K562 (cell line): ENCODE results near the gene STK11. TPM values are rescaled to one million over a fixed set of nuclear protein-coding genes. Genes with fewer than 3 reads are reported as not detected.
A peak's percentile ranks its signal among the peaks of the same experiment; 100 is the strongest.

Experiments
- BRCA1 ChIP-seq, 2 experiments: fragments of 450-650 bp in 1 of 2; sonication (generic) in 1 of 2; formaldehyde crosslinking in 1 of 2; IDR thresholded peaks; 2 replicates each; pipeline versions ENCODE4 v1.5.0 to v1.6.1; 2017 to 2020; ENCODE audit warnings: mild to moderate bottlenecking in 1 of 2, missing genetic modification reagents in 1 of 2
- DNMT1 ChIP-seq: fragments of 450-650 bp; IDR thresholded peaks from 2 replicates; pipeline ENCODE4 v1.6.1; 2016; ENCODE audit warnings: antibody characterized with exemption, mild to moderate bottlenecking
- ID3 ChIP-seq, 2 experiments: fragments of 250-450 bp in 1 of 2; fragments of 450-650 bp in 1 of 2; sonication (Bioruptor Pico) in 1 of 2; IDR thresholded peaks; 2 replicates each; pipeline versions ENCODE4 v1.6.1 to v1.8.0; 2016 to 2021; ENCODE audit warnings: mild to moderate bottlenecking in 2 of 2, moderate library complexity in 2 of 2, missing compliant biosample characterization in 1 of 2, missing genetic modification characterization in 1 of 2
- KLF16 ChIP-seq: IDR thresholded peaks from 2 replicates; pipeline ENCODE4 v1.6.1; 2016; ENCODE audit warnings: antibody characterized with exemption
- MIER1 ChIP-seq: fragments of 450-650 bp; IDR thresholded peaks from 2 replicates; pipeline ENCODE4 v1.6.1; 2016; ENCODE audit warnings: antibody characterized with exemption, mild to moderate bottlenecking, low read depth
- MTA2 ChIP-seq: fragments of 450-650 bp; IDR thresholded peaks from 2 replicates; pipeline ENCODE4 v1.6.1; 2016; ENCODE audit warnings: low read depth
- NR1H2 ChIP-seq: sonication (generic); formaldehyde crosslinking; IDR thresholded peaks from 2 replicates; pipeline ENCODE4 v1.4.0; 2020; ENCODE audit warnings: mild to moderate bottlenecking, missing genetic modification reagents
- NR2C2 ChIP-seq, 2 experiments: fragments of 200-800 bp in 1 of 2; sonication (Bioruptor generic) in 1 of 2; sonication (generic) in 1 of 2; formaldehyde crosslinking in 1 of 2; IDR thresholded peaks; 2 replicates each; pipeline versions ENCODE4 v1.6.1 to v1.8.0; 2016 to 2022; ENCODE audit warnings: mild to moderate bottlenecking in 1 of 2, missing compliant biosample characterization in 1 of 2, missing genetic modification characterization in 1 of 2, missing genetic modification reagents in 1 of 2
- PATZ1 ChIP-seq: fragments of 250-450 bp; sonication (Bioruptor Pico); IDR thresholded peaks from 2 replicates; pipeline ENCODE4 v1.5.0; 2020; ENCODE audit warnings: mild to moderate bottlenecking, borderline replicate concordance
- PHF21A ChIP-seq: fragments of 450-650 bp; IDR thresholded peaks from 2 replicates; pipeline ENCODE4 v1.6.1; 2017; ENCODE audit warnings: low read depth, borderline replicate concordance
- PURB ChIP-seq: sonication (generic); formaldehyde crosslinking; IDR thresholded peaks from 2 replicates; pipeline ENCODE4 v1.9.0; 2021; ENCODE audit warnings: low read depth, mild to moderate bottlenecking, missing genetic modification reagents
- RAD51 ChIP-seq: fragments of 450-650 bp; IDR thresholded peaks from 2 replicates; pipeline ENCODE4 v1.7.1; 2016; ENCODE audit warnings: low read depth, mild to moderate bottlenecking, borderline replicate concordance
- RNF2 ChIP-seq: sonication (generic); IDR thresholded peaks from 2 replicates; pipeline ENCODE4 v1.6.1; 2016
- TCFL5 ChIP-seq: fragments of 250-450 bp; sonication (Bioruptor Pico); conservative IDR thresholded peaks from 2 replicates; pipeline ENCODE4 v1.6.1; 2021; ENCODE audit warnings: mild to moderate bottlenecking, moderate library complexity, matching md5 sums
- ZNF436 ChIP-seq: fragments of 250-450, 450-650 bp; sonication (Bioruptor Pico); formaldehyde crosslinking; IDR thresholded peaks from 2 replicates; pipeline ENCODE4 v1.7.0; 2020; ENCODE audit warnings: mild to moderate bottlenecking
- ZNF518B ChIP-seq: fragments of 250-450 bp; sonication (Bioruptor Pico); IDR thresholded peaks from 2 replicates; pipeline ENCODE4 v1.5.0; 2021; ENCODE audit warnings: mild to moderate bottlenecking, moderate library complexity
- ZNF77 ChIP-seq: fragments of 250-450 bp; sonication (Bioruptor Pico); IDR thresholded peaks from 2 replicates; pipeline ENCODE4 v1.5.0; 2020
- polyA plus RNA-seq, 8 experiments: library from polyadenylated mRNA; depleted of rRNA in 4 of 8; stranded (reverse) in 5 of 8; unstranded in 3 of 8; fragments of >200 nt; fragmentation: Nextera tagmentation in 2 of 8; fragmentation: Illumina TruSeq in 1 of 8; extraction: Ambion mirVana in 2 of 8; extraction: Trizol in 1 of 8; gene quantifications; 2 replicates each; pipeline versions ENCODE4 v1.2.1 to v1.2.3, GENCODE V29; 2011 to 2014; ENCODE audit warnings: inconsistent platforms in 1 of 8, missing spikeins in 1 of 8
- total RNA-seq, 7 experiments: library from RNA; depleted of rRNA in 6 of 7; stranded (reverse); fragments of >200 nt in 6 of 7; fragmentation: Illumina TruSeq in 2 of 7; extraction: Trizol in 2 of 7; gene quantifications; 2 replicates each; pipeline versions ENCODE4 v1.2.1 to v1.2.3, GENCODE V29; 2011 to 2021; ENCODE audit warnings: low replicate concordance in 1 of 7

STK11 gene
- total and polyA plus RNA-seq, 9 of the 15 experiments (the other 6 are each of a cell fraction or from before 2014, with no cell fraction given): 0.15 to 96.5 (median 31.7) TPM

- no peak; the same call in 1 of the 2 replicates for TF ChIP-seq PATZ1 (CRISPR knock-in tag)
- no peak for TF ChIP-seq ID3 (CRISPR knock-in tag; IDR thresholded peaks at IDR 0.05)
- TF ChIP-seq ID3 (tag; IDR thresholded peaks at IDR 0.05): 0 out of 2 replicates have a peak, but pooled peaks have one; percentile 22
- no peak for TF ChIP-seq DNMT1
- no peak for TF ChIP-seq ZNF436 (CRISPR knock-in tag)
- TF ChIP-seq PURB: no peak
- peak; percentile 45; the same call in 1 of the 2 replicates for TF ChIP-seq RNF2
- TF ChIP-seq BRCA1 (IDR thresholded peaks at IDR 0.05): no peak
- TF ChIP-seq BRCA1 (CRISPR knock-in tag; IDR thresholded peaks at IDR 0.05): no peak
- no peak for TF ChIP-seq TCFL5 (CRISPR knock-in tag)
- TF ChIP-seq NR1H2: 0 out of 2 replicates have a peak, but pooled peaks have one; percentile 16
- no peak for TF ChIP-seq ZNF77
- TF ChIP-seq MTA2: no peak
- no peak for TF ChIP-seq RAD51
- no peak; the same call in 1 of the 2 replicates for TF ChIP-seq PHF21A
- TF ChIP-seq NR2C2 (CRISPR knock-in tag; IDR thresholded peaks at IDR 0.05): no peak; the same call in 1 of the 2 replicates
- TF ChIP-seq NR2C2 (tag; IDR thresholded peaks at IDR 0.05): peak; percentile 70
- TF ChIP-seq MIER1: no peak
- TF ChIP-seq ZNF518B: no peak
- peak; percentile 69 for TF ChIP-seq KLF16
Observed at GRCh38 chr19:1266129-1266915, 60.7 kb downstream of the STK11 start (continued).
